Stimulated activated CD4-positive, alpha-beta T cell treated with anti-CD3 and anti-CD28 coated beads, Interleukin-2, amount 100 ng/mL, for 48 hours (primary cell): Measurements from ENCODE around the gene SLC5A11.
"Not testable (repeated sequence)": the region's sequence is repeated elsewhere in the genome, so short reads cannot be mapped to it uniquely, and the experiment has no call there.

Experiments used
- DNase-seq, 2 donors: peaks; one replicate each; pipeline ENCODE4 v3.0.0-alpha.2; 2020

The SLC5A11 gene

GRCh38 chr16:24858219-24859041 is 12.7 kb downstream of the SLC5A11 start:
- peak; percentile 57 to 58 for DNase-seq

DNA sequence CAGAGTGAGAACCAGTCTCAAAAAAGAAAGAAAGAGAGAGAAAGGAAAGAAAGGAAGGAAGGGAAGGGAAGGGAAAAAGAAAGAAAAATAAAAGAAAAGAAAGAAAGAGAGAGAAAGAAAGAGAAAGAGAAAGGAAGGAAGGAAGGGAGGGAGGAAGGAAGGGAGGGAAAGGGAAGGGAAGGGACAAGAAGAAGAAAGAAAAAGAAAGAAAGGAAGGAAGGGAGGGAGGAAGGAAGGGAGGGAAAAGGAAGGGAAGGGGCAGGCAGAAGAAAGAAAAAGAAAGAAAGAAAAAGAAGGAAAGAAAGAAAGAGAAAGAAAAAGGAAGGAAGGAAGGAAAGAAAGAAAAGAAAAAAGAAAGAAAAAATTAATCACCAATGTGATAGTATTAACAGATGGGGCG is 15.7 kb downstream of the SLC5A11 start:
- DNase-seq, result no peak

DNA sequence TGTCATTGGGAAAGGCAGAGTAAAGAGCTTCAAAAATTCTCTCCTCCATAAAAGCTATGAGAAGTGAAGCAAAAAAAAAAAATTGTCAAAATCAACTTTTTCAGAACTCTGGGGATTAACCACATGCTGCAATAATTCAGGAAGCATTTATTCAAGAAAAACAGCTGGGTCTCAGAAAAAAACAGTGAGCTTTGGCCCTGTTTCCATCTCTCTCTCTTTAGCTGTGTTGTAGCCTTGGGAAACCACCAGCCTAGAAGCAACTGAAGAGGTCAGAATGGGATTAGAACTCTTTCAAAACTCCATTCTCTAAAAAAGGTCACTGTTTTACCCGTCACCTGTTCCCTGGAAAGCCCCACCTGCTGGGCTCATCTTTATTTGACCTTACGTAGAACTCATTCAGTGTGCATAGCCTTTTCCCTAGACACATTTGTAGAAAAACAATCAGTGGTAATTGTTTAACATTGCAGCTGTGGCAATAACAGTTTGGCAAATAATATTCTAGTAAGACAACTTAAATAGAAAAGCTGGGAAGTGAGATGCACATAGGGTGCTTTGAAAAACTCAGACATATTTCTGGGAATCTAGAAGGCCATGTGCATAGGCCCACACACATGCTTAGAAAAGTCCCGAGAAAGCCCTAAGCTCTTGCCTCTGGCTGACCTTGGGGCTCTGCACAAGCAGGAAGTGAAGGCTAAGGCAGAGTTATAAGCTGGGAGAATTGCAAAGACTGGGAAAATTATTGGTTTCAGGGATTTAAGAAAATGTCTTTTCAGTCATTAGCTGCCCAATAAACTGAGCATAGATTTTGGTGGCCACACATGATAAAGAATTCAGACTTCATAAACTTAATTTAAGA is 18.0 kb downstream of the SLC5A11 start:
- DNase-seq, result no peak

DNA sequence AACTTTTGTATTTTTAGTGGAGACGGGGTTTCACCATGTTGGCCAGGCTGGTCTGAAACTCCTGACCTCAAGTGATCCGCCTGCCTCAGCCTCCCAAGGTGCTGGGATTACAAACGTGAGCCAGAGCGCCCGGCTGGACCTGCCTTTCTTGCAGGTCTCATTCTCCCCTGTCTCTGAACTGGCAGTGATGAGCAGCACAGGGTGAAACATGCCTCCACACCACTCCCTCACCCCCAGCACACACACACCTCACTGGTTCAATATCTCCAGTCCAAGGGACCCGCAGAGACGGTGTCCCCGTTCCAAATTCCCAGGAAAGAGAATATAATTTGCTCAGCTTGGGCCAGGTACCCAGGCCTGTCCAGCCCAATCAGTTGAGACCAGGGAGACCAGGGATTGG is 23.3 kb downstream of the SLC5A11 start:
- no peak for DNase-seq

DNA sequence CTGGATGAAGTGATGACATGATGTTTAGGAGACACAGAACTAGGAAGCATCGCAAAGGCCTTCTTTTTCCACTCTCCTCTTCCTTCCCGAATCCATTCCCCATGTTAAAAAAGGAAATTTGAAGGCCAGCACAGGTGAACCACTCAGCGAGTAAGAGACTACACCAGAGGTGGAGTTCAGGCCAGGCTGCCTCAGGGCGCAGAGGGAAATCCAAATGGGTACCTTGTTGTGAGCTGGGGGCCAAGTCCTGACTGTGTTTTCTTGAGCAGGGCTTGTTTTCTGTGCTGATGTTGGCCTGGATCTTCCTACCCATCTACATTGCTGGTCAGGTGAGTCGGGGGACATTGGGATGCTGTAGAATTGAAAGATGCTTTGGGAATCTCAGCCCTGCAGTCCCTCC is 26.1 kb downstream of the SLC5A11 start:
- no peak for DNase-seq

DNA sequence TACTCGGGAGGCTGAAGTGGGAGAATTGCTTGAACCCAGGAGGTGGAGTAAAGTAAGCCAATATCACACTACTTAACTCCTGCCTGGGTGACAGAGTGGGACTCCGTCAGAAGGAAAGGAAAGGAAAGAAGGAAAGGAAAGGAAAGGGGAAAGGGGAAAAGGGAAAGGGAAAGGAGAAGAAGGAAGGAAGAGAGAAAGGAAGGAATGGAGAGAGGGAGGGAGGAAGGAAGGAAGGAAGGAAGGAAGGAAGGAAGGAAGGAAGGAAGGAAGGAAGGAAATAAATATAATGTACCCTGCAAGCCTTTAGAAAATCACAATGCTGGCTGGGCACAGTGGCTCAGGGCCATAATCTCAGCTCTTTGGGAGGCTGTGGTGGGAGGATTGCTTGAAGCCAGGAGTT is 27.3 kb downstream of the SLC5A11 start:
- no peak for DNase-seq

- no peak for DNase-seq
Observed at GRCh38 chr16:24875466-24875865, 29.7 kb downstream of the SLC5A11 start.

DNA sequence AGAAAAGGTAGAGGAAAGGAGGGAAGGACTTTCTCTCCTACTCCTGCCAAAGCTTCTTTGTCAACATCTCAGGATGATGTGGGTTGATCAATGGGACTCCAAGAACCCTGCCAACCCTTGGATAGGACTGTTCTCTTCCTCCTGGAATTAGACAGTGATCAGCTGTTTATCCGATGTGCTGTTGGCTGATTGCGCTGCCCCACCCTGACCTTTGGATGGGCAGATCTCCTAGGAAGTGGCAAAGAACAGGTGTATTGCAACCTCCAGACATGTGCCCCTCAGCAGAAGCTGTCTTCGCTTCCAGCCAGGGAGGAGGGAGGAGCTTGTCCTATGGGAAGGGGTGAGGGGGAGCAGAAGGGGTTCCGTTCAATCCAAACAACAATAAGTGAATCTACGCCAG is 30.5 kb downstream of the SLC5A11 start:
- DNase-seq, result no peak

DNA sequence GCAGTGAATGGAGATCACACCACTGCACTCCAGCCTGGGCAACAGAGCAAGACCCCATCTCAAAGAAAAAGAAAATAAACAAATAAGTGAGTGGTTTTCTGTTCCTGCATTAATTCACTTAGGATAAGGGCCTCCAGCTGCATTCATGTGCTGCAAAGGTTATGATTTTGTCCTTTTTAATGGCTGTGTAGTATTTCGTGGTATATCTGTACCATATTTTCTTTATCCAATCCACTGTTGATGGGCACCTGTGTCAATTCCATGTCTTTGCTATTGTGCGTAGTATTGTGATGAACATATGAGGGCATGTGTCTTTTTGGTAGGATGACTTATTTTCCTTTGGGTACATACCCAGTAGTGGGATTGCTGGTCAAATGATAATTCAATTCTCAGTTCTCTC is 33.9 kb downstream of the SLC5A11 start:
- no peak for DNase-seq

GRCh38 chr16:24883714-24884151 is 38.0 kb downstream of the SLC5A11 start:
- no peak for DNase-seq

GRCh38 chr16:24887472-24887871 is 41.7 kb downstream of the SLC5A11 start:
- no peak for DNase-seq

DNA sequence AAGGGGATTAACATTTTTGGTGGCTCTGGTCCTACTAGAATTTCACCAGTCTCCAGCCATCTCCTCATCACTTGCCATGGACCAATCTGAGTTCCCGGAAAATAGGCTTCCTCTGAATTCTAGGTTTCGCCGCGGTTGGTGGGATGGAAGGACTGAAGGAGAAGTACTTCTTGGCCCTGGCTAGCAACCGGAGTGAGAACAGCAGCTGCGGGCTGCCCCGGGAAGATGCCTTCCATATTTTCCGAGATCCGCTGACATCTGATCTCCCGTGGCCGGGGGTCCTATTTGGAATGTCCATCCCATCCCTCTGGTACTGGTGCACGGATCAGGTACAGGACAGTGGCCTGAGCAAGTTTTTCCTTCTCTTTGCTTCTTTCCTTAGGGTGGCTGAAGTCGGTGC is 45.0 kb downstream of the SLC5A11 start:
- DNase-seq, result no peak

DNA sequence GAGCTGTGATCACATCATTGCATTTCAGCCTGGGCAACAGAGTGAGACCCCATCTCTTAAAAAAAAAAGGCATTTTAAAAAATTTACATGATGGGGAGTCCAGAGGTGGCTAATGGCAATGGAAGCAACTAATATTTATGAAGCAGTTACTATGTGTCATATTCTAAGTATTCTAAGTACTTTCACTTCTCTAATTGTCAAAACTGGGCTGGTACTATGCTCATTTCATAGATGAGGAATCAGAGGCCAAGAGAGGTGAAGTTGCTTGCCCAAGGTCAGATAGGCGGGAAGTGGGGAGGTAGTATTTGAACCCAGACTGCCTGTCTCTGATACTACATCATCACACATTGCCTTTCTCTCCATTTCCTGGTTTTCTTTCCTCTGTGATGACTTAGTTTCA is 50.7 kb downstream of the SLC5A11 start:
- DNase-seq, result no peak

GRCh38 chr16:24897522-24897921 is 51.8 kb downstream of the SLC5A11 start:
- not testable (repeated sequence) for DNase-seq

DNA sequence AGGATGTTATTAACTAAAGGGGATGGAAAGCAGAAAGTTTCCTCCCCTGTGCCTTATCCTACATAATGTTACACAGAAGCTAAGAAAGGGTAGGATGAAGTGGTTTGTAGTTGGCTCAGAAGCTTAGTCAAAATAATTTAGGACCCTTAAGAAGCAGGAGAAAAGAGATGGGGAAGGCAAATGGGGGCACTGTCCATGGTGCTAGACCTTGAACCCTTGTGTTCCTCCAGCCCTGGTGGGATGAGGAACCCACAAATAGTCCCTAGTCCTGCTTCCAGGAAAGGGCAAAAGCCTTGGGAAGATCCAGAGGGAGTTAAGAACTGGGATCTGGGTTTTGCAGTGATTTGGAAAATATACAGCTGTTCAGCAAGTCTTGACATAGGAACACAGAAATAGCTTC is 54.5 kb downstream of the SLC5A11 start:
- DNase-seq, result no peak

GRCh38 chr16:24906199-24906808 is 60.5 kb downstream of the SLC5A11 start:
- DNase-seq, result no peak

- DNase-seq, result no peak
Observed at GRCh38 chr16:24906901-24907300, 61.1 kb downstream of the SLC5A11 start.

DNA sequence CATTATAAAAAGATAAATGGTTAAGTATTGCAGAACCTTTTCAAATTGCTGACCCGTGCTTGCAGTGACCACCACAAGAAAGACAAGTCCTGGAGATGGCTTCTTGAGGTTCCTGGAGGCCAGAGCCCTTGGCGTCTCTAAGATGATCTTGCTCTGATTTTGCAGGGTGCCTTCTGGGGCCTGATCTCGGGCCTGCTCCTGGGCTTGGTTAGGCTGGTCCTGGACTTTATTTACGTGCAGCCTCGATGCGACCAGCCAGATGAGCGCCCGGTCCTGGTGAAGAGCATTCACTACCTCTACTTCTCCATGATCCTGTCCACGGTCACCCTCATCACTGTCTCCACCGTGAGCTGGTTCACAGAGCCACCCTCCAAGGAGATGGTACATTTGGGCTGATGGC is 63.0 kb downstream of the SLC5A11 start:
- DNase-seq, result no peak

DNA sequence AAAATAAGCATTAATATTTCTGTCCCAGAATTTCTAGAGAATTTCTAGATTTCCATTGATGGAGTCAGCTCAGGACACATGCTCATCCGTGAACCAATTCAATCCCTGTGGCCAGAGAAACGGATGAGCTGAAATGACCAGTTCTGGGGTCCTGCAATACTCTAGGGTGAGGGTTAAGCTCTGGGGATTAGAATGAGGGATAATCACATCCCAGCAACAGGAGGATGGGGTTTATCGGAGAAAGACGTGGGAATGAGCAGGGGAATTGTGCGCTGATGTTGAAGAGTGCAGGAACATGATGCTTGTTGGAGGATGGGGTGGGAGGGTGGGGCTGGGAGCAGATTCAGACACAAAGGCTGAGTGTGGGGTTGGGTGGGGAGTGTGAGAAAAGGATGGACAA is 64.1 kb downstream of the SLC5A11 start:
- DNase-seq, result no peak

DNA sequence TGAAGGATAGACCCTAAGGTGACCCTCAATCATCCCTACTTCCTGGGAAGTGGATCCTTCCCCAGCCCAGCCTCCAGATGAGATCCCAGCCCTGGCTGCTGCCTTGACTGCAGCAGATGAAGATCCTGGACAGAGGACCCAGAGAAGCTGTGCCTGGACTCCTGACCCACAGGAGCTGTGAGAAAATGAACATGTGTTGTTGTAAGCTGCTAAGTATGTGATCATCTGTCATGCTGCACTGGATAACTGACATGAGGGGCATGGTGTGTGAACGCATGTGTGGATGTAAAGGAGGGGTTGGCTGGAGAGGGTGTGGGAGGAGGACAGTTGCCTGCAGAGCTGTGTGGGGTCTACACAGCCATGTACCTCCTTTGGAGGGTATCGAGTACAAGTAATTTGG is 69.3 kb downstream of the SLC5A11 start:
- DNase-seq, result no peak

DNA sequence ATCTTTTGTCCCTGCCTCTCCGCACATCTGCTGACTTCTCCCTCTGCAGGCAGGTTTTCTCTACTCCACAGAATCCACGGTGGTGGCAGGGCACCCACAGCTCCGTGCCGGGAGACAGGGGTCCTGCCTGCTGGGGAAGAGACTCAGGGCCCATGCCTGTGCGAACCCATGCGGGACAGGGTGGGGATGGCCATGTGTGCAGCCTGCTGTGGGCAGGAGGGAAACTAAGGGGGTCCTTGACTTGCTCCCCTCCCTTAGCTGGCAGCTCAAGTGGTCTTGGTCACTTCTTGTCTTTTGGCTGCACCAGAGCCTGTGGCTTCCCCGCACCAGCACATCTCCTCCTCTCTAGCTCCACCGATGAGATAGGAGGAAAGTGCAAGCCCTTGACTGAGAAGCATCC is 69.8 kb downstream of the SLC5A11 start:
- no peak for DNase-seq

DNA sequence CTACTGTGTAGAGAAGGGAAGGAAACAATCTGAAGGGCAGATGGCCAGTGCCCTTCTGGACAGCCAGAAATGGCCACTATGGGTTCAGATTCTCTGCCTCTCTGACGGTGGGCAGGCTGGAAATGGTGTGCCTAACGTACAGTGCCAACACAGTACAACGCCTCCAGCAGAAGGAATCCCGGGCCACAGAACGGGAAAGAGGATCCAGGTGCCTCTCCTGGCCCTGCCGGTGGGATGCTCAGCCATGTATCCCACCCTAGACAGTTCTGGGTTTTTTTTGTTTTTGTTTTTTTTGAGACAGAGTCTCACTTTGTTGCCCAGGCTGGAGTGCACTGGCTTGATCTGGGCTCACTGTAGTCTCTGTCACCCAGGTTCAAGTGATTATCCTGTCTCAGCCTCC is 71.5 kb downstream of the SLC5A11 start:
- no peak for DNase-seq

DNA sequence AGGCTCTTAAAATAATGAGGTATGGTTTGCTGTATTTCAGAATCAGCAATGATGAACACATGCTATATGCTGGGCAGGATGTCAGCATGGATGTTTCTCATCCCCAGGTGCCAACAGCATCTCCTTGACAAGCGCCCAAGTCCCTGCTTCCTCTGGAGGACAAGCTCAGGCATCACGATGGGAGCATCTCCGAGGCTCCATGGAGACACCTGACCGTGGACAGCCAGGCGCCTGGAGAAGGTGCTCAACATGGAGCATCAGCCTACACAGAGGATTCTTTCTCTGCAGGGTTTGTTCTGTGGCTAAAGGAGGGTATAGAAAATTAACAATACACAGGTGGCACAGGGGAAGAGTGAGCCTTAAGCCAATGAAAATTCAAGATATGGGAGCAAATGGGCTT is 72.1 kb downstream of the SLC5A11 start:
- no peak for DNase-seq

DNA sequence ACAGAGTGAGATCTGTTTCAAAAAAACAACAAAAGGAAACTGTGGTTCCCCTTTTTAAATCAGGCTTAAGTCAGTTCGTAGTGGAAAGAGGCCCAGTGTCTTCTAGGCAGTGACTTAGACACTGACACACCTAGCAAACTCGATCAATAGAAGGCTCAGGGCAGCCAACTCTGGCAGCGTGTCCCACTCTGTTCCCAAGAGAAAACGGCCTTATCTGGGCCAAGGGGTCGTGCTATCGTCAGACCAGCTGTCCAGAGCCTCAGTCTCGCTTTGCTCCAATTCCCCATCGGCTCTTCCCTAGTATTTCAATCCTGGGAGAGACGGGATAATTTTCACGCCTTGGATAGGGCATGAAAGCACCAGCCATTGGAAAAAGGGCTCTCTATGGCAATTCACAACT is 72.9 kb downstream of the SLC5A11 start:
- no peak for DNase-seq
